ENCODE measurements around the gene PI16. TPM values are rescaled to one million over a fixed set of nuclear protein-coding genes. Genes with fewer than 3 reads are reported as not detected.

Gene PI16
- total RNA-seq = 1.8 TPM in 2 replicates

GRCh38 chr6:36954262-36954931, at the start of gene PI16:
Gene PI16, plus strand, starts transcription at chr6:36954738. Its CDS starts 23 bp downstream, at chr6:36954761.
- Histone ChIP-seq H3K27ac (ENCODE audit: low read depth, low read length) (no peak within 1 kb of the TSS), H3K36me3 (ENCODE audit: insufficient read depth, low read length) (no peaks in the 10 kb centered on the region), H3K79me2 (ENCODE audit: insufficient read depth, low read length) (no peaks in the 10 kb centered on the region), H3K27me3 (ENCODE audit: insufficient read depth, low read length) (no peaks in the 10 kb centered on the region), H2AFZ (ENCODE audit: low read length) (no peak within 1 kb of the TSS), H4K20me1 (ENCODE audit: insufficient read depth, low read length) (no peaks in the 10 kb centered on the region), H3K4me2 (ENCODE audit: insufficient read depth, low read length) (no peak within 1 kb of the TSS), H3K9me3 (ENCODE audit: low read depth, low read length) (no peaks in the 10 kb centered on the region), H3K4me3 (ENCODE audit: insufficient read depth, low read length) (no peak within 1 kb of the TSS), H3K4me1 (ENCODE audit: insufficient read depth, low read length) (peaks cover 7% of the 10 kb centered on the region)
- TF ChIP-seq CTCF (IDR thresholded peaks at IDR 0.05; ENCODE audit: extremely low read depth, low read depth, low read length) = no peak
- peak; percentile 78 for DNase-seq (ENCODE audit: insufficient read length, low spot score, missing footprints)

GRCh38 chr6:36904851-36905393, 49.6 kb upstream of the PI16 start:
- TF ChIP-seq CTCF (IDR thresholded peaks at IDR 0.05; ENCODE audit: extremely low read depth, low read depth, low read length) = no peak
- Histone ChIP-seq H3K4me3 (ENCODE audit: insufficient read depth, low read length) (no peak overlapping the region), H3K4me2 (ENCODE audit: insufficient read depth, low read length) (no peak overlapping the region), H4K20me1 (ENCODE audit: insufficient read depth, low read length) (peaks cover 15% of the 10 kb centered on the region), H2AFZ (ENCODE audit: low read length) (no peak overlapping the region), H3K4me1 (ENCODE audit: insufficient read depth, low read length) (no peaks in the 10 kb centered on the region), H3K9me3 (ENCODE audit: low read depth, low read length) (no peaks in the 10 kb centered on the region), H3K27ac (ENCODE audit: low read depth, low read length) (no peak overlapping the region), H3K27me3 (ENCODE audit: insufficient read depth, low read length) (no peaks in the 10 kb centered on the region), H3K36me3 (ENCODE audit: insufficient read depth, low read length) (peaks cover 37% of the 10 kb centered on the region), H3K79me2 (ENCODE audit: insufficient read depth, low read length) (no peaks in the 10 kb centered on the region)
- DNase-seq (ENCODE audit: insufficient read length, low spot score, missing footprints) = no peak

GRCh38 chr6:36906539-36907325, 47.8 kb upstream of the PI16 start:
- Histone ChIP-seq H3K27ac (ENCODE audit: low read depth, low read length) (no peak overlapping the region), H3K27me3 (ENCODE audit: insufficient read depth, low read length) (no peaks in the 10 kb centered on the region), H3K36me3 (ENCODE audit: insufficient read depth, low read length) (peaks cover 37% of the 10 kb centered on the region), H3K4me1 (ENCODE audit: insufficient read depth, low read length) (no peaks in the 10 kb centered on the region), H3K9me3 (ENCODE audit: low read depth, low read length) (no peaks in the 10 kb centered on the region), H3K4me2 (ENCODE audit: insufficient read depth, low read length) (no peak overlapping the region), H3K4me3 (ENCODE audit: insufficient read depth, low read length) (no peak overlapping the region), H2AFZ (ENCODE audit: low read length) (no peak overlapping the region), H3K79me2 (ENCODE audit: insufficient read depth, low read length) (no peaks in the 10 kb centered on the region), H4K20me1 (ENCODE audit: insufficient read depth, low read length) (peaks cover 15% of the 10 kb centered on the region)
- TF ChIP-seq CTCF (IDR thresholded peaks at IDR 0.05; ENCODE audit: extremely low read depth, low read depth, low read length) = no peak
- no peak for DNase-seq (ENCODE audit: insufficient read length, low spot score, missing footprints)

- H3K9me3 ChIP-seq (ENCODE audit: low read depth, low read length) = no peaks in the 10 kb centered on the region
- peaks cover 27% of the 10 kb centered on the region for H3K36me3 ChIP-seq (ENCODE audit: insufficient read depth, low read length)
- no peak for DNase-seq (ENCODE audit: insufficient read length, low spot score, missing footprints)
- H3K4me3 ChIP-seq (ENCODE audit: insufficient read depth, low read length) = no peak overlapping the region
- no peak for TF ChIP-seq CTCF (IDR thresholded peaks at IDR 0.05; ENCODE audit: extremely low read depth, low read depth, low read length)
- no peaks in the 10 kb centered on the region for H3K79me2 ChIP-seq (ENCODE audit: insufficient read depth, low read length)
- no peaks in the 10 kb centered on the region for H3K27me3 ChIP-seq (ENCODE audit: insufficient read depth, low read length)
- H3K4me2 ChIP-seq (ENCODE audit: insufficient read depth, low read length) = no peak overlapping the region
- no peak overlapping the region for H3K27ac ChIP-seq (ENCODE audit: low read depth, low read length)
- H3K4me1 ChIP-seq (ENCODE audit: insufficient read depth, low read length) = peaks cover 9% of the 10 kb centered on the region
- no peak overlapping the region for H2AFZ ChIP-seq (ENCODE audit: low read length)
- peaks cover 18% of the 10 kb centered on the region for H4K20me1 ChIP-seq (ENCODE audit: insufficient read depth, low read length)
These were observed 46.8 kb upstream of the PI16 start for GRCh38 chr6:36907781-36908180.

All from osteoblast (primary cell).